HG02885 (cell line): Measurements from ENCODE around the gene WDFY1.

Experiments used
- ATAC-seq: cut with Tn5 transposase; IDR thresholded peaks from one replicate; pipeline ENCODE4 v1.9.1; 2021; ENCODE audit warnings: mild to moderate bottlenecking; ENCODE audit not compliant: unreplicated experiment, poor library complexity

WDFY1 gene

DNA sequence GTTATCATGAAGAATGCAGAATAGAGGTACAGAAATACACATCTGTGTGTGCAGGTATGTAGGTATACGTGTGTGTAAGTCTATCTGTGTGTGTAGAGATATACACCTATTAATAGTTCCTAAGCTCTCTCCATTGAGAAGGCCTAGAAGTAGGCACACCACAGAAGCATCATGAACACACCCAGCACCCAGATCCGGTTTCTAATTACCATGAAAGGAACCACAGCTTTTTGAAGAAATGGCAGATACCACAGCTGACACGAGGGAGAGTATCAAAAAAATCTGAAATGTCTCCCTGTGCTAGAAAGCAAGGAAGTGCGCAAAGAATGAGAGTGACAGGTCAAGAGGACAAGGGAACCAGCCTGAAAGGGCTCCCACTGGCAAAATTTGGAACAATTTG lies 80.0 kb downstream of the WDFY1 start:
- no peak for ATAC-seq

DNA sequence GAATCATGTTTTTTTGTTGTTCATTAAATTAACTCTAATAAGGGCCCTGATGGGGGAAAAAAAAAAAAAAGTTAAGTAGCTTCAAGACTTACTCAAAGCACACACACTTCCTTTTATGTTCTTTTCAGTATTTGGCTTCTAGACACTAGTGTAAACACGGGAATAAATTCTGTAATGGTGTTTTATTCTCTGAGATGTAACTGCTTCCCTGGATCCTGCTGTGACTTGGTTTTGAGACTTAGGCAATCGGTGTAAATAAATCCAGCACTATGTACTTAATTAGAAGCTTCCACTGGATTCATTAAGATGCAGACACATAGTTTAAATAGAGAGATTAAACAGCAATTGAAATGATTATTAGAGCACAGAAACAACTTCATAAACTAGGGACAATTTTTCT lies 81.6 kb downstream of the WDFY1 start:
- no peak for ATAC-seq

DNA sequence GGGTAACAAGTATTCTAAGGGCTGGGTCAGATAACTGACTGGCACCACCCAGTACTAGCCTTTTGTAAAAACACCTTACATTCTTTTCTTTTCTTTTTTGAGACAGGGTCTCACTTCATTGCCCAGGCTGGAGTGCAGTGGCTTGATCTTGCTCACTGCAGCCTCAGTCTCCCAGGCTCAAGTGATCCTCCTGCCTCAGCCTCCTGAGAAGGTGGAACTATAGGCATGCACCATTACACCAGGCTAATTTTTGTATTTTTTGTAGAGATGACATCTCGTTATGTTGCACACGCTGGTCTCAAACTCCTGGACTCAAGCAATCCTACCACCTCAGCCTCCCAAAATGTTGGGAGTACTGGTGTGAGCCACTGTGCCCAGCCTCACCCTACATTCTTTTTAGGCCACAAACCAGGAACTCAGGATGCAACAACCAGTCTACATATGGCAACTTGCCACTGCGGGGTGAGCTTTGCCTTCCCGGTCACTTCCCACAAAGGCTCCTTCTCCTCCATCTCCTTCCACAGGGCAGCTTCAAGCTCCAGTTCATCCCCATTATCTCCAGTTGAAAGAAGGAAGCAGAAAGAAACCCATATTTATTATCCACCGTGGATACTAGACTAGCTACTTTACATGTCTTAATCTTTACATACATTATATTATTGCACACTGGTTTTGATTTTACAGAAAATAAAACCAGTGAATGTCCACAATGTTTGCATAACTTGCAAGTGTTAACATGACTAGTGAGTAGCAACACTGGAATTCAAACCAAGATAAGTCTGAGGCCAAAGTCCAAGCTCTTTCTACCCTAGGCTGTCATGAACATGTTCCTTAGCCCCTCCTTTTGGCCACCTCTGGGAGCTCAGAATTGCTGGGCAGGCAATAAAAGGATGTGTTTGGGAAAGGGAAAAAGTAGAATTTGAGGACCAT lies 84.1 kb downstream of the WDFY1 start:
- ATAC-seq, result no peak

DNA sequence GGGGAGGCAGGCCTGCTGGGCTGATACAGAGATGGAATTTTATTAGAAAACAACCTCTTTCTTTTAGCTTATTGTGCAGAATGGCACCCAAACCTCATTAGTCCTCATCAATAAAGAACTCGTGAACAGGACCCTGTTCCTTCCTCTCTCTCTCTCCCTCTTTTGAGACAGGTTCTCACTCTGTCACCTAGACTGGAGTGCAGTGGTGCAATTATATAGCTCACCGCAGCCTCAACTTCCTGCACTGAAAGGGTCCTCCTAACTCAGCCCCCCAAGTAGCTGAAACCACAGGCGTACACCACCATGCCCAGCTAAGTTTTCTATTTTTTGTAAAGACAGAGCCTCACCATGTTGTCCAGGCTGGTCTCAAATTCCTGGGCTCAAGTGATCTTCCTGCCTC lies 86.1 kb downstream of the WDFY1 start:
- ATAC-seq, result no peak

DNA sequence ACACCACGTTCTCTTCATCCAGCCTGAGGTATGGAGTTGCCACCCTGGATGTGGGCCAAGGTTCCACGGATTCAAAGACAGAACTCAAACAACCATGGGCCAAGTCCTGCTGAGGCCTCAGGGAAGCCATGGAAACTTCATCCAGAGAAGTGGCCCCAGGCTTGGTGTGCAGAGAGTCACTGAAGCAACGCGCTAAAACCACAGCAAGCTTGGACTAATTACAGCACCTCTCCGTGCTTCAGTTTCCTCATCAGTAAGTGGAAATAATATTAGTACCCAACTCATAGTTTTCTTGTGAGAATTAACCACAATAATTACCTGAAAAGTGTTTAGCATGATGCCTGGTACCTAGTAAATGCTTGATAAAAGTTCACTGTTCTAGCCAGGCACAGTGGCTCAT lies 88.6 kb downstream of the WDFY1 start:
- peak; percentile 61 for ATAC-seq

DNA sequence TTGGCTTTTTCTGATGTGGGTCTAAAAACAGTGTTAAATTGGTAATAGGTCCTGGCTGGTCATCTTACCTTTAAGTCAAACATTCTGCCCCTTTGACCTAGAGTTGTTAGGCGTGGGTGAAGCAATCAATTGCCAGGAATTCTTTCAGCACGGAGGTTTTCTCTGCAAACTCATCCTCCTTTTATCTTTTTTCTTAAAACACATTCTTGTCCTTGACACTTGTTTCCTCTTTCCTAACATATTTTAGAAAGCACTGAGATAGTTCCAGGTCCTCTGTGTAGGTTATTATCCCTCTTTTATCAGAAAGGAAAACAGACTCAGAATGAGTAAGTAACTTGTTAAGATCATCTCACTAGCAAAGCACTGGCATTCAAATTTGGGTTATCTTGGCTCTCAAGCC lies 89.1 kb downstream of the WDFY1 start:
- ATAC-seq, result no peak

DNA sequence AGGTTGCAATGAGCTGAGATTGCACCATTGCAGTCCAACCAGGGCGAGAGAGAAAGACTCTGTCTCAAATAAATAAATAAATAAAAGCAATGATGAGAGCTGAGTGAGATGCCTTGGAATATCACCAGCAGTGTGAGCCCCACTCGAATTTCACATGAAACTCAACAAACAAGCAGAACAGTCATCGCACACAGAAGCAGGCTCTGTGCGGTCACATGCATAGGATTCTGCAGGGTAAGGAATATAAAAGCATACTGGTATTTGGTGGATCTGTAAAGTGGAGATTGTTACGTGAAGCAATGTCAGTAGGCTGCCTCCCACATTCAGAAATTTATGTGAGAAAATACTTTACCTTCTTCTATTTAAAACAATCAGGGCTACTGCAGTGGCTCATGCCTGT lies 89.7 kb downstream of the WDFY1 start:
- no peak for ATAC-seq

DNA sequence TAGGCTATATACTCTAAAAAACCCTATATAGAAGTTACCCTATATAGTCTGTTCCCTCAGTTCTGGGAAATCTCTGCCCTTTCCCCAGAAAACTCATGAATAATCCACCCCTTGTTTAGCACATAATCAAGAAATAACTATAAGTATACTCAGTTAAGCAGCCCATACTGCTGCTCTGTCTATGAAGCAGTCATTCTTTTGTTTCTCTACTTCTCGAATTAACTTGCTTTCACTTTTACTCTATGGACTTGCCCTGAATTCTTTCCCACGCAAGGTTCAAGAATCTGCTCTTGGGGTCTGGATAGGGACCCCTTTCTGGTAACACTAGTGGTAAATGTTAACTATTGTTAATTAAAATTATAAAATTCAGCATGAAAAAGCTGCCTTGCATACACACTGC lies 90.4 kb downstream of the WDFY1 start:
- peak; percentile 71 for ATAC-seq

DNA sequence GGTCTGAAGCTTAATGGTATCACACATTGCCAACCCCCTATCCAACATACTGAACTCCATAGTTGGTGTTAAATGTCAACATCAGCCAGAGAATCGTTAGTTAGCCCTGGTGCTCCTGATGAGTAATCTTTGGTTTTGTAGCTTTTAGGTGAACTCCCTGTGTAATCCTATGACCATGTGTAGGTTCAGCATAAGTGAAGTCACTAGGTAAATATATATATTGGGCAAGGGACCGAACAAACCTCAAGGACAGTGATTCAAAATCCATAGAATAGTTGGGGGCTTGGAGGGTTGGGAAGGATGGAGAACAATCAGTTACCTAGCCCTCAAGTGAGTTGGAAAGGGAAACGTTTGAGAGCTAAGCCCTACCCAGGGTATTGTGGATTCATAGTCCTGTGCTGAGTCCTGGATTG lies 91.7 kb downstream of the WDFY1 start:
- ATAC-seq, result no peak

DNA sequence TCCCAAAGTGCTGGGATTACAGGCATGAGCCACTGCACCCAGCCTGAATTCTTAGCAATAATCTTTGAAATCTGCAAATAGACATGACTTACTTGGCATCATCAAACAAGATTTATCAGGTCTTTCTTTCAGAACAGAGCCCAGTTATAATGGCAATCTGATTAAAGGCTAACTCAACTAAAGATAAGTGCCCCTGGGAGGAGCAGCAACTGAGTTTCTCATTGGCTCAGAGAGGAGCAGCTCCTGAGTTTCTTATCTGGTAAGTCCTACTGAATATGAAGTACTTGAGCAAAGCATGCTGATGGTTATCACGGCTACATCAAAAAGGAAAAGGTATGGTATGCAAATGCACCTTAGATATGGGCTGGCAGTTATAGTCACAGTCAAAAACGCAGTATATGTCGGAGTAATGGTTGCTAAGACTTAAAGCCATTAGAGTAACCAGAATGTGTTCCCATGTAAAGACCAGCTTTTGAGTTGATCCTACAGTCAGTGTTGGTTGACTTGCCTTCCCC lies 92.8 kb downstream of the WDFY1 start:
- ATAC-seq, result no peak

DNA sequence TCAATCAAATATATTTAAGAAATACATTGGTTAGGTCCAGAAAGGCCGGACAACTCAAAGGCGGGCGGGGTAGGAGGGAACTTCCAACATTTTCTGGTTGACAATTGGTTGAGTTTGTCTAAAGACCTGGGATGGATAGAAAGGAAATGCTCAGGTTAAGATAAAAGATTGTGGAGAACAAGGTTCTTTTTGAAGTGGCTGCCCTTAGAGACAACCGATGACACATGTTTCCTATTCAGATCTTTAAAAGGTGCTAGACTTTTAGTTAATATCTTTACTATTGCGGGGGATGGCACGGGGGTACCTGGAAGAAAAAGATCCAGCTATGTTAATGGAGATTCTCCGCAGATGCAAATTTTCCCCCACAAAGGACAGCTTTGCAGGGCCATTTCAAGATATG lies 97.7 kb downstream of the WDFY1 start:
- no peak for ATAC-seq

DNA sequence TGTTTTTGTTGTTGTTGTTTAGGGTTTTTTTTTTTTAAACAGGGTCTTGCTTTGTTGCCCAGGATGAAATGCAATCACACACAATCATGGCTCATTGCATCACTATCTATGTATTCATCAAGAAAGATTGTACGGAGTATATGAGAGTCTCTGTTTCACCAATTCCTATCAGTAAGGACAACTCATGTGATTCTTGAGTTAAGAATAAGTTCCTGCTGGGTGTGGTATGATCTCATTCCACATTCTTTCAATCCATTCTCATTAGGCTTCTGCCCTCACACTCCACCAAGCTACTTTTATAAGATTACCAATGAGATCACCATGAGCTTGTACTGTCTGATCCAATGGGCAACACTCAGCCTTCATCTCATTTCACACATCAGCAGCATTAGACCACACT lies 98.6 kb downstream of the WDFY1 start:
- no peak for ATAC-seq

DNA sequence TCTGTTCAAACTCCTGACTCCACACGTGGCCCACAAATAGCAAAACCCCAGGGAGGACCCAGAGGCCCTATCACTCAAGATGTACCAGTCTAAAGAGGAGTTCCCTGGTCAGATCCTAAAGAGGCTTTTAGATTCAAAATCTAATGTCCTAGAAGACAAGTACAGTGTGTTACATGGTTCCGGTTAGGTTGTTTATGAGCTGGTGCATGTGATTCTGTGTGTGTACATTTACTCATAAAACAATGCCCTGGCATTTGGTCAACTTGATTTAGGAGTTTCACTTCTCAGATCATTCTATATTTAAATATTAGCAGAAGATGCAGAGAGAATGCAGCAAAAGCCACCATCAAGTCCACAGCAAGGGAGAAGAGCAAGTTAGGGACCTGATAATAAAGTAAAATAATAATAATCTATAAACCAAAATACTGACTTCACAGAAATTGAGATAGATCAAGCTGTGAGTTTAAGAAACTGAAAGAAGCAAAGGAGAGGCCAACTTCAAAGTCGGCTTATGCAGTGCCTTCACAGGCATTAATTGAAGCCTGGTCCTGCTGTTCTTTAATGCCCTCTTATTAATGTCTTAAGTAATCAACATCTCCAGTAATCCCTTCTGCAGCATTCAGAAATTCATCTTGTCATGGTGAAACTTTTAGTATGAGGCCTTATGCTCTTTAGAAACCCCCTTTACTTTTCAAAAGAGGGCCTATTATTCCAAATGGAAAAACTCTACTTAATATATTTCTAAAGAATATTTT lies 103.5 kb downstream of the WDFY1 start:
- no peak for ATAC-seq

DNA sequence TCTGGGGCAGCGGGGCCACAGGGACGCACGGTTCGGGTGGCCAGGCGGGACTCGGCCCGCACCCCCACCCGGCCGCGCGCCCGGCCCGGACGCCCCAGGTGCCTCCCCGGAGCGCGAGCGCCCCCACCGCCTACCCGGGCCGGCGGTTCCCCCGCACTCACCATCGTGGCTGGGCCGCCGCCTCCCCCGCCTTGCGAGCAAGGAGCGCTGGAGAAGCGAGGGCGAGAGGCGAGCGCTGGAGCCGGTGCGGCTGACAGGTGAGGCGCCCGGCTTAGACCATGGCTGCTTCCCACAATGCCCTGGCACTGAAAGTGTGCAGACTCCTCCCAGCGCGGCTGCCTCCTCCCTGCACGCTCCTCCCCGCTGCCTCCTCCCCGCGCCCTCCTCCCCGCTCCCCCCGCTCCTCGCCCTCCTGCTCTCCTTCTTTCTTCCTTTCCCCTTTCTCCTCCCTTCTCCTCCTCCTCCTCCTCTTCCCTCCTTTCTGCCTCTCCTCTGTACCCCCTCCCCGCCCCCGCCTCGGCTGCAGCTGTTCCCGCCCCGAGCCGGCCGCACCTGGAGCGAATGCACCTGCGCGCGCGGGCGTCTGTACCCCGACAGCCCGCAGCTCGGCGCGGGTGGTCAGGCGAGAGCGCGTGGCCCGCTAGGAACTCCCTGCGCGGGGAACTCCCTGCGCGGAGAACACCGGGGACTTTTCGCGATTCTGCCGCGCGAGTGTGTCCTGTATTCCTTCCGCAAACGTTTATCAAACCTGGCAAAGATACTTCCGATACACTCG lies 107.7 kb downstream of the WDFY1 start, which contains the start of gene AP1S3:
TSS of gene AP1S3 (minus strand) at position 296 of the 775 bp plus-strand sequence. CDS start at position 164, 132 bp downstream.
- ATAC-seq, result peak; percentile 76

DNA sequence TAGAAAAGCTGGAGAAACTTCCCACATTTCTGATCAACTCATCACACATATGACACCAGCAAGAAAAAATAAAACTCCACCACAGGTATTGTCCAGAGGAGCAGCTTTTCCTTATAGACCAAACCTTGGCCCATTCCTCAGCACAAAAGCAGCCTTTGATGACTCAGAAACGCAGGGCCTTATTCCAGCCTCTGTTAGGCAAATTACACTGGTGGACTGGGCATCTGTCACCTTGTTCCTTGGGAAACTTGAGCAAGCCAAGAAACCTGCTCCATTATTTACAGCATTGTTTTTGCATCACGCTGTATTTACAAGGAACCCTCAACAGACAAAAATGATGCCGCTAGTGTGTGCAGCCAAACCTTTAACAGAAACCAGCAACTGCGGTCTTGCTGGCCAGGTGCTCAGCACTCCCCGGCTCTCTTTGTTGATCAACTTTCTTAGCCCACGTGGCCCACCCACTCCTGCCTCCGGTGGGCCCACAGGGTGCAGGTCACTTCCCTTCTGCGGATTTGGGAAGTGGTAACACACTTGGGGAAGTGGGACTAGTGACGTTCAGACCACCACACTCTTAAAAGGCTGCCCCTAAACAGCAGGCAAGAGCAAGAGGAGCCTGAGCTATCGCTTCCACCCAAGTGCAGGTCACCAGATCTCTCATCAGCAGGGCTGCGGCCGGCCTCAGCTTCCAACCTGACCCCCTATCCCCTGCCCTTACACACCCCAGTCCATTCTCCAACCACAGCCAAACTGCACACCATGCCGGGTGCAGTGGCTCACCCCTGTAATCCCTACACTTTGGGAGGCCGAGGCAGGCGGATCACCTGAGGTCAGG lies 109.2 kb downstream of the WDFY1 start:
- ATAC-seq, result peak; percentile 71

DNA sequence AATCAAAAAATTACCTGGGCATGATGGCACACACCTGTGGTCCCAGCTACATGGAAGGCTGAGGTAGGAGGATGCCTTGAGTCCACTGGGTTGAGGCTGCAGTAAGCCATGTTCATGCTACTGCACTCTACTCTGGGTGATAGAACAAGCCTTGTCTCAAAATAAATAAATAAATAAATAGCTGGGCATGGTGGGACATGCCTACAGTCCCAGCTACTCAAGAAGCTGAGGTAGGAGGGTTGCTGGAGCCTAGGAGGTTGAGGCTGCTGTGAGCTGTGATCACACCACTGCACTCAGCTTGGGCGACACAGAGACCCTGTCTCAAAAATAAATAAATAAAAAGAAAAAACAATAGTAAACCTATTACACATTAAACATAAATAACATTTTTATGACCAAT lies 110.7 kb downstream of the WDFY1 start:
- no peak for ATAC-seq

DNA sequence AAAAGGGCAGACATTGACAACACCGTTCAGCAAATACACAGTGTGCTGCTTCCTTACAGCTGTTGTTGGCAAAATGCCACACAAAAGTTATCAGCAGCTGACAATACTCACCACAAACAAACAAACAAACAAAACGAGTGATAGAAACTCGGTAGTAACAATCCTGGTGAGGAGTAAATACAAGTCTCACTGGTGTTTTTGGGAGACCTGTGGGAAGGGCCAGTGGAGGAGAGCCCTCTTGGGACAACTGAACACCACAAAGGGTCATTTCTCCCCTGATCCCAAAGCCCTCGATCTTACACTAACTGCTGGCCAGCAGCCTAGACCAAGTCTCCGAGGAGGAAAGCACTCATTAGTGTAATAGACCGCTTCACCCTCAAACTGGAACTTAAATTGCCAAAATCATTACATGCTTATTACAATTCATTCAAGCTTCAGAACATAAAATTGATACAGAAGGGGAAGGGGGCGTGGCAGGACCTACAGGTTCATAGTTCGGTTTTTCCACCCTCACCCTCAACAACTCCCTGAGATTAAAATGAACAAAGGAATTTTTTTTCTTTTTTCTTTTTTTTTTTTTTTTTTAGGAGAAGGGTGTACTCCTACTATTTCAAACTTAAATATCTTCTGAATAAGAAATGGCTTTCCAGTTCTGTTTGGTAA lies 112.8 kb downstream of the WDFY1 start:
- ATAC-seq, result no peak

DNA sequence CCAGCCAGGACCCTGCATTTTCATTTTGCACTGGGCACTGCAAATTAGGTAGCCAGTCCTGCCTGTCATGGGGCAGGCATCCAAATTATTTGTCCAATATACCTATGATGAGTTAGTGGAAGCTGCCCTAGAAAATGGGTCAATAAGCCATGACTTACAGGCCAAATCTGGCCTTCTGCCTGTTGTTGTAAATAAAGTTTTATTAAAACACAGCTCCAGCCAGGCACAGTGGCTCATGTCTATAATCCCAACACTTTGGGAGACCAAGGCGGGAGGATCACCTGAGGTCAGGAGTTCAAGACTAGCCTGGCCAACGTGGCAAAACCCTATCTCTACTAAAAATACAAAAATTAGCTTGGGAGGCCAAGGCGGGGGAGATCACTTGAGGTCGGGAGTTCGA lies 116.0 kb downstream of the WDFY1 start:
- ATAC-seq, result no peak

DNA sequence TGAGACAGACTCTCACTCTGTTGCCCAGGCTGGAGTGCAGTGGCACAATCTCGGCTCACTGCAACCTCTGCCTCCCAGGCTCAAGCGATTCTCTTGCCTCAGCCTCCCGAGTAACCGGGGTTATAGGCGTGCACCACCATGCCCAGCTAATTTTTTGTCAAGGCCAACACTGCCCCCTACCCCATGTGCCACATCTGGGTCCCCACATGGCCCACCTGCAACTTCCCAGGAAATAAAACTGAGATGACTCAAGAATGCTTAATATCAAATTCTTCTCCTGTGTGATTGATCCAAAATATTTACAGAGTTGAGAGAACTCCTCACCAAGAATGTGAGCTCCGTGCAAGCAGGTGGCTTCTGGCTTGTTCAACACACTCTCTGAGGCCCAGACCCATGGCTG lies 116.8 kb downstream of the WDFY1 start:
- no peak for ATAC-seq
